ENCODE data around the gene RAD18. TPM values are rescaled to one million over a fixed set of nuclear protein-coding genes. Genes with fewer than 3 reads are reported as not detected.

RAD18 gene
- polyA plus RNA-seq, 1 of the 3 experiments (the other 2 are of a cell fraction): 5.7 TPM

DNA sequence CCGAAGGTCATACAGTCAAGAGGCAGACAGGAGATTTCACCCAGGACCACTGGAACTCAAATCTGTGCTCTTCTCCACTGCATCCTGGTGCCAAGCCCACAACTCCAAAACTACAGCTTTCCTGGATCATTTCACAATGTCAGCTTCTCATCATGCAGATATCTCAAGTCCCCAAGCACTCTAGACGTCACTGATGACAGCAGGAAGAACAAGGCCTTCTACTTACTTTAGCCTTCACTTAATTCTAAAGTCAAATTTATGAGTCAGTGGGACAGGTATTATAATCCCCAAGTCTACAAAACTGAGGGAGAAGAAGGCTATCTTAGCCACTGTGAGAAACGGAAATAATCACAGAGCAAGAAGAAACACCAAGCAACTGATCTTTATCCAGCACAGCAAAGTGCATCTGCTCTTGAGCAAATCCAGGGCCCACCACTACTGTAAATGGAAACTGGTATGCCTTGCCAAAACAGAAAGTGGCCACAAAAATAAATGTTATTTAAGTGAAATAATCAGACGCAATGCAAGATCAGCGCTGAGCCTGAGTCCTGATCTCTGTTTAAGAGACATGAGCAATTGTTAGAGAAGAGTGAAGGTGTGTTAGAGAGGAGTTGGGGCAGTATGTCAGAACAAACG is 928 bp downstream of the RAD18 start:
- Histone ChIP-seq H3K4me1 (ENCODE audit: control insufficient read depth in 1 of 2, insufficient read depth in 2 of 2, low read depth in 1 of 2, low read length in 1 of 2) (peaks cover 11 to 17% of the 10 kb centered on the region in 2 experiments; a peak in 3 of 4 replicates), H3K9ac (peak overlapping the region; percentile 73), H3K4me2 (peak overlapping the region; percentile 81), H3K9me3 (no peaks in the 10 kb centered on the region), H3K79me2 (ENCODE audit: insufficient read depth) (peaks cover 58% of the 10 kb centered on the region), H4K20me1 (ENCODE audit: insufficient read depth) (no peaks in the 10 kb centered on the region), H2AFZ (ENCODE audit: low read depth) (peak overlapping the region; percentile 40; the same call in 1 of the 2 replicates), H3F3A (replicated peaks; ENCODE audit: insufficient read depth) (peaks cover 15% of the 10 kb centered on the region), H3K9me2 (no peaks in the 10 kb centered on the region), H3K4me3 (ENCODE audit: low read depth in 2 of 2, low read length in 1 of 2) (peak overlapping the region; percentile 80 to 97), H3K27me3 (ENCODE audit: insufficient read depth) (no peaks in the 10 kb centered on the region), H3K27ac (ENCODE audit: low read depth in 2 of 2, low read length in 1 of 2) (peak overlapping the region in 1 of 2 experiments; percentile 77; a peak in 3 of 4 replicates), H3K36me3 (replicated peaks in 1 of 2; ENCODE audit: control insufficient read depth in 1 of 2, insufficient read depth in 2 of 2, low read length in 1 of 2) (peaks cover 16 to 21% of the 10 kb centered on the region in 2 experiments)
- POLR2A ChIA-PET: no interaction called here
- WGBS (ENCODE audit: low lambda C conversion rate): 14% methylated on average over 6 of the region's 6 CpGs
- no peak for DNase-seq
- CTCF ChIA-PET: interaction anchor here (1.3 to 1.5 kb wide), 3 partner anchors 10 to 193 kb away, joined by 4 read pairs; partner anchors contain the start of gene OXTR
- TF ChIP-seq POLR2AphosphoS5 (IDR thresholded peaks at IDR 0.05; ENCODE audit: low read depth, low read length) (no peak), RAD21 (IDR thresholded peaks at IDR 0.05; ENCODE audit: low read length) (no peak), NFIC (IDR thresholded peaks at IDR 0.05; ENCODE audit: borderline replicate concordance) (no peak), REST (IDR thresholded peaks at IDR 0.05; ENCODE audit: low read depth, low read length) (no peak), MXI1 (IDR thresholded peaks at IDR 0.05; ENCODE audit: low read depth, low read length) (no peak; the same call in 1 of the 2 replicates), TCF12 (IDR thresholded peaks at IDR 0.05) (no peak), ELF1 (IDR thresholded peaks at IDR 0.05) (no peak), FOXJ3 (CRISPR knock-in tag; IDR thresholded peaks at IDR 0.05) (no peak), FOXM1 (IDR thresholded peaks at IDR 0.05; ENCODE audit: low read depth) (no peak), SIN3A (IDR thresholded peaks at IDR 0.05; ENCODE audit: borderline replicate concordance, low read depth, low read length) (no peak), GATA2 (CRISPR knock-in tag; IDR thresholded peaks at IDR 0.05) (no peak)
- TF ChIP-seq, protein P1, sequence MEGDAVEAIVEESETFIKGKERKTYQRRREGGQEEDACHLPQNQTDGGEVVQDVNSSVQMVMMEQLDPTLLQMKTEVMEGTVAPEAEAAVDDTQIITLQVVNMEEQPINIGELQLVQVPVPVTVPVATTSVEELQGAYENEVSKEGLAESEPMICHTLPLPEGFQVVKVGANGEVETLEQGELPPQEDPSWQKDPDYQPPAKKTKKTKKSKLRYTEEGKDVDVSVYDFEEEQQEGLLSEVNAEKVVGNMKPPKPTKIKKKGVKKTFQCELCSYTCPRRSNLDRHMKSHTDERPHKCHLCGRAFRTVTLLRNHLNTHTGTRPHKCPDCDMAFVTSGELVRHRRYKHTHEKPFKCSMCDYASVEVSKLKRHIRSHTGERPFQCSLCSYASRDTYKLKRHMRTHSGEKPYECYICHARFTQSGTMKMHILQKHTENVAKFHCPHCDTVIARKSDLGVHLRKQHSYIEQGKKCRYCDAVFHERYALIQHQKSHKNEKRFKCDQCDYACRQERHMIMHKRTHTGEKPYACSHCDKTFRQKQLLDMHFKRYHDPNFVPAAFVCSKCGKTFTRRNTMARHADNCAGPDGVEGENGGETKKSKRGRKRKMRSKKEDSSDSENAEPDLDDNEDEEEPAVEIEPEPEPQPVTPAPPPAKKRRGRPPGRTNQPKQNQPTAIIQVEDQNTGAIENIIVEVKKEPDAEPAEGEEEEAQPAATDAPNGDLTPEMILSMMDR (IDR thresholded peaks at IDR 0.05): no peak

Data from SK-N-SH (cell line).